Loucy (cell line): ENCODE data around the gene MAP7D3.
"Not testable (repeated sequence)": the region's sequence is repeated elsewhere in the genome, so short reads cannot be mapped to it uniquely, and the experiment has no call there.

Experiments used
- H2AFZ ChIP-seq: fragments of 200-600 bp; sonication (generic); 2 replicates; pipeline ENCODE4 v1.6.0; 2016; ENCODE audit warnings: antibody characterized with exemption, mild to moderate bottlenecking, low read length, moderate library complexity
- H3F3A ChIP-seq: fragments of 200-600 bp; 2 replicates; pipeline ENCODE4 v1.6.0; 2016; ENCODE audit warnings: antibody characterized with exemption, low read depth, mild to moderate bottlenecking
- H3K27me3 ChIP-seq: fragments of 200-600 bp; sonication (generic); 2 replicates; pipeline ENCODE4 v1.6.1; 2014; ENCODE audit warnings: low read length, mild to moderate bottlenecking; ENCODE audit not compliant: insufficient read depth, poor library complexity, severe bottlenecking
- H3K36me3 ChIP-seq: fragments of 200-600 bp; sonication (generic); 2 replicates; pipeline ENCODE4 v1.6.1; 2016; ENCODE audit warnings: low read length; ENCODE audit not compliant: insufficient read depth
- H3K4me1 ChIP-seq: fragments of 200-600 bp; sonication (generic); 2 replicates; pipeline ENCODE4 v1.5.1; 2014; ENCODE audit warnings: low read length, mild to moderate bottlenecking; ENCODE audit not compliant: insufficient read depth, poor library complexity, severe bottlenecking
- H3K4me2 ChIP-seq: fragments of 200-600 bp; sonication (generic); 2 replicates; pipeline ENCODE4 v1.6.0; 2014; ENCODE audit warnings: antibody characterized with exemption, low read length, low read depth, mild to moderate bottlenecking; ENCODE audit not compliant: poor library complexity, severe bottlenecking
- H3K4me3 ChIP-seq: fragments of 200-600 bp; sonication (generic); 2 replicates; pipeline ENCODE4 v1.5.1; 2014; ENCODE audit warnings: low read length, mild to moderate bottlenecking, mixed read lengths; ENCODE audit not compliant: poor library complexity, severe bottlenecking
- H3K79me2 ChIP-seq: fragments of 200-600 bp; sonication (generic); 2 replicates; pipeline ENCODE4 v1.6.1; 2014; ENCODE audit warnings: low read length; ENCODE audit not compliant: insufficient read depth
- H3K9ac ChIP-seq: fragments of 200-600 bp; sonication (generic); 2 replicates; pipeline ENCODE4 v1.6.0; 2014; ENCODE audit warnings: mild to moderate bottlenecking, low read depth, low read length, moderate library complexity; ENCODE audit not compliant: poor library complexity, severe bottlenecking
- H3K9me2 ChIP-seq: fragments of 200-600 bp; sonication (generic); replicated peaks from 2 replicates; pipeline ENCODE4 v1.6.1; 2016; ENCODE audit warnings: low read depth, low read length, mixed read lengths
- H3K9me3 ChIP-seq: fragments of 200-600 bp; sonication (generic); 2 replicates; pipeline ENCODE4 v1.6.1; 2014; ENCODE audit warnings: mild to moderate bottlenecking, antibody characterized with exemption, low read length, low read depth; ENCODE audit not compliant: insufficient read depth
- H4K20me1 ChIP-seq: fragments of 200-600 bp; sonication (generic); 2 replicates; pipeline ENCODE4 v1.6.0; 2014; ENCODE audit warnings: antibody characterized with exemption, low read length, mild to moderate bottlenecking; ENCODE audit not compliant: insufficient read depth, poor library complexity, severe bottlenecking
- CTCF ChIP-seq: fragments of 200-600 bp; sonication (generic); conservative IDR thresholded peaks from 2 replicates; pipeline ENCODE4 v1.5.1; 2014; ENCODE audit warnings: mild to moderate bottlenecking, antibody characterized with exemption, low read length
- EZH2phosphoT487 ChIP-seq: fragments of 200-600 bp; IDR thresholded peaks from 2 replicates; pipeline ENCODE4 v1.6.1; 2018; ENCODE audit warnings: antibody characterized with exemption, mild to moderate bottlenecking, moderate library complexity, borderline replicate concordance

Gene MAP7D3

DNA sequence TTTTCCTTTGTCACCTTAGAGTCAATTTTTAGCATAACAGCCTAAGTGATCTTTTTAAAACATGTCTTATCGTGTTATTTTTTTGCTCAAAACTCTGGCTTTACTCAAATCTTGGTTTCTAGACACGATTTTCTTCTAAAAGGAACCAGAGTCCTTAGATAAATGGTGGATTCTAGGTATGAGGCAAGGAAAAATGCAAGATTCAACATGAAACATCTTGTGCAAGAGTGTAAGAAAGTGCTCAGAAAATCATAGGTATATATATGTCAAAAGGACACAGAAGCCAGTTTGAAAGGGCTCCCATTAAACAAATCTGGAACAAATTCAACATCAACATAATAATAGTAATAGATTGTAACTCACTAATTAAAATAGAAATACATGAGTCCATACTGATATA, 41.5 kb upstream of the MAP7D3 start:
- no peaks in the 10 kb centered on the region for H3F3A ChIP-seq
- no peak overlapping the region for H3K4me2 ChIP-seq
- H3K79me2 ChIP-seq = no peaks in the 10 kb centered on the region
- TF ChIP-seq EZH2phosphoT487 (no peak), CTCF (no peak)
- H3K9me3 ChIP-seq = no peaks in the 10 kb centered on the region
- no peak overlapping the region for H2AFZ ChIP-seq
- H3K4me3 ChIP-seq = no peak overlapping the region
- no peaks in the 10 kb centered on the region for H3K27me3 ChIP-seq
- no peaks in the 10 kb centered on the region for H4K20me1 ChIP-seq
- H3K9me2 ChIP-seq = no peaks in the 10 kb centered on the region
- no peaks in the 10 kb centered on the region for H3K36me3 ChIP-seq
- no peaks in the 10 kb centered on the region for H3K4me1 ChIP-seq
- no peak overlapping the region for H3K9ac ChIP-seq

DNA sequence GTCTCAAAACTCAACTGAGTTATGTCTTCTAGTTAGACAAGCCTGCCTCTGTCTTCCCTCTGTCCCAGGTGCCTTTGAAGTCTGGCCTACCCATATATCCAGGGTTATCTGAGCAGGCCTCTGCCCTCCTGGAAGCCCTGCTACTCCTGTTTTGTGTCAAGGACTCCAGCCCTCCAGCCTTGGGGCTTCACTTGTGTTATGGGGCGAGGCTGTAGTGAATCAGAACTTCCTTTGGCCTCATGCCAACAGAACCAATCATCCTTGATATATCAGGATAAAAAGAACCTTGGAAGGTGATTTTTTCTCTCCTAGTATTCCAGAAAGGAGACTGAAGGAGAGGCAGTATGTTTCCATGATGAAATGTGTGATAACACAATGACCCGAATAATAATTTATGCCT, 40.6 kb upstream of the MAP7D3 start:
- Histone ChIP-seq H3K4me2 (no peak overlapping the region), H4K20me1 (no peaks in the 10 kb centered on the region), H3K9me2 (no peaks in the 10 kb centered on the region), H3K27me3 (no peaks in the 10 kb centered on the region), H3K4me3 (no peak overlapping the region), H3F3A (no peaks in the 10 kb centered on the region), H3K9me3 (no peaks in the 10 kb centered on the region), H3K36me3 (no peaks in the 10 kb centered on the region), H3K4me1 (no peaks in the 10 kb centered on the region), H3K79me2 (no peaks in the 10 kb centered on the region), H2AFZ (no peak overlapping the region), H3K9ac (no peak overlapping the region)
- no peak for TF ChIP-seq CTCF
- TF ChIP-seq EZH2phosphoT487 = no peak

GRCh38 chrX:136286375-136286774, 35.2 kb upstream of the MAP7D3 start:
- H3K79me2 ChIP-seq, H3K4me2 ChIP-seq, H3K36me3 ChIP-seq, H3K4me1 ChIP-seq, H3K9me2 ChIP-seq, H4K20me1 ChIP-seq, H3K9me3 ChIP-seq, H3K27me3 ChIP-seq, H3F3A ChIP-seq, H2AFZ ChIP-seq, H3K9ac ChIP-seq, H3K4me3 ChIP-seq: not testable (repeated sequence)

GRCh38 chrX:136275553-136275952, 24.4 kb upstream of the MAP7D3 start:
- Histone ChIP-seq H3K36me3 (no peaks in the 10 kb centered on the region), H3K79me2 (no peaks in the 10 kb centered on the region), H3F3A (no peaks in the 10 kb centered on the region), H2AFZ (no peak overlapping the region), H3K9ac (no peak overlapping the region), H3K9me2 (no peaks in the 10 kb centered on the region), H3K4me1 (peaks cover 10% of the 10 kb centered on the region), H3K4me2 (no peak overlapping the region), H3K27me3 (no peaks in the 10 kb centered on the region), H3K4me3 (no peak overlapping the region), H4K20me1 (no peaks in the 10 kb centered on the region), H3K9me3 (no peaks in the 10 kb centered on the region)
- no peak for TF ChIP-seq CTCF
- no peak for TF ChIP-seq EZH2phosphoT487
